HG02885 (cell line): ENCODE data around the gene LRRC55.

Source experiments
- ATAC-seq: cut with Tn5 transposase; IDR thresholded peaks from one replicate; pipeline ENCODE4 v1.9.1; 2021; ENCODE audit warnings: mild to moderate bottlenecking; ENCODE audit not compliant: unreplicated experiment, poor library complexity

Gene LRRC55

DNA sequence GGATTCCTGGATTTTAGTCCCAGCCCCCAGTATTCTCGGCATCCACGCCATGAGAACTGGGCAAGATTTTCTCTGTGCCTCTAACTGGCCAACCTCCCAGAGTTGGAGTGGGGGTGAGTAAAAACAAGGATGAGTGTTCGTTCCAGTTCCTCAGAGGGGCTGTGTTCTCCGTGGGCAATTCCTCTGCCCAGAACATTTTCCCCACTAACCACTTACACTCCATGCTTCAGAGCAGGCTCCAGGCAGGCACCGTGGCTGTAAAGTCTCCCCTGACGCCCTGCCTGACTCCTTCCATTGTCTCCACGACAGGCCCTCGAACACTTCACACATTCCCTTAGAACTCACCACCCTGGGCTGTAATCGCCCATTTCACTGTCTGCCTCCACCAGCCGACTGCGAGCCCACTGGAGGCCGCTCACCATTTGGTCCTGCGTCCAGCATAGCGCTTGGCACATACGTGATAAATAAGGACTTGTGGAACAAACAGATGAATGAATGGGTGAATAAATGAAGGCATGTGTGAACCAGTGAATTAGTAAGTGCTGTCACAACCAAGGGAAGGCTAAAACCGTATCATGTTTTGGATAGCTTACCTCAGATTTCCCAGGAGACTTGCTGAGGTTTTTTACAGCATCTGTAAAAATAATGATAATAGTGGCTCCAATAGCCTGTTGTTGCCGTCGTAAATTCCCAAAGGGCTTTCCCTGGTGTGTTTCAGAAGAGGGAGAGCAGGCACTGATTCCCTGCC is 49.2 kb downstream of the LRRC55 start:
- ATAC-seq = no peak

DNA sequence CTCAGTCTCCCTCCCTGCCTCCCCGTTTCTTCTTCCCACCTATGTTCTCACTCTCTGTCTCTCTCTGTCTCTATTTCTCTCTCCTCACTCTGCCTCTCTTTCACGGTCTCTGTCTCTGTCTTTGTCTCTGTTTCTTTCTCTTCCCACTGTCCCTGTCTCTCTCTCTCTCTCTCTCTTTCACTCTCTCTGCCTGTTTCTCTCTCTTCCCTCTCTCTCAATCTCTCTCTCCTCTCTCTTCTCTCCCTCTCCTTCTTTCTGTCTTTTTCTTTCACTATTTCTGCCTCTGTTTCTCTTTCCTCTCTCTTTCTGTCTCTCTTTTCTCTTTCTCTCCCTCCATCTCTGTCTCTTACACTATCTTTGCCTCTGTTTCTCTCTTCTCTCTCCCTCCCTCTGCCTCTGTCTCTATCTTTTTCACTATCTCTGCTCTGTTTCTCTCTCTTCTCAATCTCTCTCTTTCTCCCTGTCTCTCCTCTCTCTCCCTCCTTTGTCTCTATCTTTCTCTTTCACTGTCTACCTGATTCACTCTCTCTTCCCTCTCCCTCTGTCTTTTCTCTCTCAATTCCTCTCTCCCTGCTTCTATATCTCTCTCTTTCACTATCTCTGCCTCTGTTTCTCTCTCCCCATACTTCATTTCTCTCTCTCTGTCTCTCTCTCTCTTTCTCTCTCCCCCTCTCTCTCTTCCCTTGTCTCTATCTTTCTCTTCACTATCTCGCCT is 49.9 kb downstream of the LRRC55 start:
- no peak for ATAC-seq

DNA sequence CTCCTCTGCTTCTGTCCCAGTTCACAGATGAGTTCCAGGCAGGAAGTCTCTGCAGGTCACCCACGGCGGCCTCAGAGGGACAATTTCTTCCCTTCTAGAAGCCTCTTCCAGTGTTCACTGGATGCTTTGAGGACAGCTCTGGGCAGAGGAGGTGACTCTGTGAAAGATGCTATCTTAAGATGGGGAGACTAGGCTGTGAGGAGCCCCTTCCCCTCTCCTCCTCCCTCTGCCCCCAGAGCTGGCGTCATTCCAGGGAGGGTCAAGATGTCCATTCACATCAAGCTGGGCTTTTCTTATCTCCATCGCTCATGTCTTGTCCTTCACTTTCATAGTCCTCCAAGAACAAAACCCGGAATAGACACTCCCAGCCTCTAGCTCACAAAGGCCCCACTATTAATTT is 51.9 kb downstream of the LRRC55 start:
- ATAC-seq = no peak

DNA sequence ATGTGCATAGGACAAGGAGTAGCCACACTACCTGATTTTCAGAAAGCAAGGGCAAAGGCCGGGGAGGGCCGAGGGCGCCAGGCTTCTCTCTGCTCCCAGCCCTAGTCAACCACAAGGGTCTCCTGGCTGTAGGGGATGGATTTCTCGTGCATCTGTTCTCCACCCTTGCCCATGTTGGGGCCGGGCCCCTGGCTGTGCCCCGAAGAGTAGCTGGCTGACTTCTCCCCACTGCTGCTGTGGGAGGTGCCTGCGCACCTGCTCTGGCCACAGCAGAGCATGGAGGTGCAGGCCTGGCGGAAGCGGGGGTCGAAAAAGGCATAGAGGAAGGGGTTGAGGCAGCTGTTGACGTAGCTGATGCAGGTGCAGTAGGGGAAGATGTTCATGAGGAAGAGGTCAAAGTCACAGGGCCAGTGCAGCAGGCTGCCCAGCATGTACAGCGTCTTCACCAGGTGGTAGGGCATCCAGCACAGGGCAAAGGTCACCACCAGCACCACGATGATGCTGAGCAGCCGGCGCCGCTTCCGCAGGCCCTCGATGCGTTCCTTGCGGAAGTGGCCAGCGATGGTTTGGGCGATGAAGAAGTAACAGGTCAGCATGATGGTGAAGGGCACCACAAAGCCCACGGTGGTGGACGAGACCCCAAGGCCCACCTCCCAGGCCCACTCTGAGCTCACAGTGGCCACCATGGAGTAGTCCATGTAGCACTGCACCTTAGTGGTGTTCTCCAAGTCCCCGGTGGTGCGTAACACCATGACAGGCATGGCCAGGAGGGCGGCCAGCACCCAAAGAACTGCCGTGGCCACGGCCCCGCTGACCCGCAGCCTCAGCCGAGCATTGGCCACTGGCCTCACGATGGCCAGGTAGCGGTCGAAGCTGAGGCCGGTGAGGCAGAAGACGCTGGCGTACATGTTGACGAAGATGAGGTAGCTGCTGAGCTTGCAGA is 54.3 kb downstream of the LRRC55 start:
- ATAC-seq = no peak

DNA sequence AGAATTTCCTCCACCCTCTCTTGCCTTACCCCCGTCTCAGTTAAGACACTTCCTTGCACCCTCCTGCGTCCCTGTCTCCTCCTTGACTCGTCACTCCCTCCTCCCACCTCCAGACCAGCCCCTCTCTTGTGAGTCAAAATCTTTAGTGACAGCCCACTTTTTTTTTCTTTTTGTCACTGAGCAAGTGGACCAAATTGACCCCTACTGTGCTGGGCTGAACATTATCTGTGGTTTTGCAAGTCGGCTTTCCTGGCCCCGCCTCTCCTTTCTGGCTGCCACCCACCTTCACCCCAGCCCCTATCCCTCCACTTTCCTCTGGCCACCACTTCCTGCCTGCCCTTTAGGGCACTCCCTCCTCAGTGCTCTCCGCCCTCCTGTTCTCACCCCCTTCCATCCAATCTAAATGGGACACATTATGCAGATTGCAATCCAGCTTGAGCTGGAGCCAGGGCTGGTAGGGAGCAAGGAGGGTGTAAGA is 55.5 kb downstream of the LRRC55 start, which contains the start of gene APLNR:
TSS of gene APLNR (minus strand) at position 47 of the 478 bp plus-strand sequence. CDS start 246 bp downstream, outside the sequence.
- no peak for ATAC-seq

DNA sequence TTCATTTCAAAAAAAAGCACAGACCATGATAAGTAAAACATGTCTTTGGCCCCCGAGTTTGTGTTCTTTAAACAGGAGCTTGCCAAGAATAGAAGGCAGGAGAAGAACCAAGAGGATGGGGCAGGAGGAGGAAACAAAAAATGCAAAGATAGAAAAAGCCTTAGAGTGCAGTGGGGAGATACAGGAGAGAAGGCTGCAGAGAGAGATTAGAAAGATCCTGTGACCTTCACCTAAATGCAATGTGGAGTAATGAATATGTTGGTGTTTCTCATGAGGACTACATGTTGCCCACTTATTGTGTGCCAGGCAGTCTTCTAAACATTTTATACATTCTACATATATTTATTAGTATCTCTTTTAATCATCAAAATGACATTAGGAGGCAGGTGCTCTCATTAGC is 57.6 kb downstream of the LRRC55 start:
- ATAC-seq = no peak

DNA sequence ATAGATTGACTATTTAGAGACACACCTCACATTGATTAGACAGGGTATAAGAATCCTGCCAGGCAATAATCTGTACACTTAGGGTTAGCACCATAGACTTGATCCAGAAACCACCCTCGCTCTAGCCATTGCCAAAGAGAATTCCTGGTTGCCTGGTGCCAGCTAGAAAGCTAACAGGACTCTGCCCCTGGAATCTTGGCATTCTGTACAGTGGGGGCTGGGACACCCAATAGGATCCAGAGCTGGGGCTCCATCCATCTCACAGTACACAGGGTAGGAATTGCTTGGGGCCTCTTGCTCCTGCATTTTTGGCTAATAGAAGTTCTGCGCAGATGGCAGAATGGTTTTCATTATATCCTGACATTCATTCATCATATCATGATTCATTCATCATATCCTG is 58.3 kb downstream of the LRRC55 start:
- ATAC-seq = no peak

DNA sequence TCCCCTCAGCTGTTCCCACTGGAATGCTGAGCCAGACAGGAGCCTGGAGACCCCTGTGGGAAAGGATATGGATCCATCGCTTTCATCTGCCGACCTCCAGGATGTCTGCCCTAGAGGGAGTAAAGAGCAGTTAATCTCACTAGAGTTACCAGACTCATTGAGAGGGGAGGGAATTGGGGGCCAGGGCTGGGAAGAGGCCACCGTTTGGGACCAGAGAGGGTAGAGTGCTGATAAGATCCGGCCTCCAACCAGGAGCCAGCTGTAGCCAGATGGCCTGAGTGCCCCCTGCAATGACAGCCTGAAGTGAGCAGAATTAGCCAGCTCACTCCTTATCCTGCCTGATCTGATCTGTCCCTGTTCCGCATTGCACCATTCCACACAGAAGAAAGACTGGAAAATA is 59.0 kb downstream of the LRRC55 start:
- no peak for ATAC-seq
